Stimulated activated memory B cell treated with anti-CD40 and anti-IgM and Interleukin-4, amounts not matched to agents 10 μg/mL and 1 μg/mL and 100 μg/mL, for 72 hours (primary cell): Measurements from ENCODE around the gene SPSB4.
"Not testable (repeated sequence)": the region's sequence is repeated elsewhere in the genome, so short reads cannot be mapped to it uniquely, and the experiment has no call there.

Experiments used
- ATAC-seq: fragments of 150-1000 bp; cut with Tn5 transposase; 2 replicates; pipeline ENCODE4 v1.10.0; 2021
- H3K27ac Mint-ChIP-seq: one replicate; pipeline ENCODE4 v1.8.0; 2022; ENCODE audit warnings: mild to moderate bottlenecking, mixed read lengths
- H3K27me3 Mint-ChIP-seq: one replicate; pipeline ENCODE4 v1.8.0; 2022; ENCODE audit warnings: mixed read lengths
- H3K36me3 Mint-ChIP-seq: one replicate; pipeline ENCODE4 v1.8.0; 2022; ENCODE audit warnings: mixed read lengths
- H3K4me1 Mint-ChIP-seq: one replicate; pipeline ENCODE4 v1.8.0; 2022; ENCODE audit warnings: mixed read lengths
- H3K4me3 Mint-ChIP-seq: one replicate; pipeline ENCODE4 v1.8.0; 2022; ENCODE audit warnings: mild to moderate bottlenecking, moderate library complexity, mixed read lengths
- H3K9me3 Mint-ChIP-seq: one replicate; pipeline ENCODE4 v1.8.0; 2022; ENCODE audit warnings: mixed read lengths

SPSB4 gene

DNA sequence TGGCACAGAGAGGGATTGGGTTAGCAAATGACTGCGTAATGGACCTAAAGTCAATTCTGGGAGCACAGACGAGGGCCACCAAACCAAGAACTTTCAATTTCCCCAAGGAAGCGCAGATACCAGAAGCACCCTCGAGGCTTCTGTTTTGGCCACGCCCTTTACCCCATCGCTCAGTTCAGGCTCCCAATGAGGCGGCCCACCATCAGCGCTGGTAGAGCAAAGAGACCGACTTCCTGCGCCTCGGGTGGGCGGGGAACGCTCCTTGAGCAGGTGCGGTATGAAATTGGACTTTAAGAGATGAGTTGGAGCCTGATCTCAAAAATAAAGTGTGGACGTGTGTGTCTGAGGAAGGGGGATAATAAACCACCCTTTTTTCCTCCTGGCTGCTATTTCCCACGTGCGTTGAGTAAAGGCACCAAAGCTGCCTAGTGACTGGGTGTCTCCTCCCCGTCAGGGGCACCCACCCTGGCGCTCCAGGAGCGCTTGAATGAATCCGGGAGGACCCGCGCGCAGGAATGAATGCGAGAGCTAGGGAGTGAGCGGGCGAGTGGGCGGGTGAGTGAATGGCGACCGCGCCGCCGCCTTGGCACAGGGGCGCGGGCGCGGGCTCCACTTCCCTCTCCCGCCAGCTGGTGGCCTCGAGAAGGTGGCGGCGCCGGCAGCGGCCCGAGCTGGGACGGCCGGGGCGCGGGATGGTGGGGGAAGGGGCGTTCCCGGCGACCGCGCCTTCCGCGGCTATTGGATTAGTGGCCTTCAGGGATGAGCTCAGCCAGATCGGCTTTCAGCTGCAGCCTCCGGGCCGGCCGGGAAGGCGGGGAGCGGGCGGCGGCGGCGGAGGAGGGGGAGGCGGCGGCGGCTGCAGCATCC, at the start of gene SPSB4:
Gene SPSB4, plus strand, starts transcription at position 772 of the 867 bp plus-strand sequence. CDS start 14,758 bp downstream, outside the sequence.
- ATAC-seq = no peak
- peaks cover 18% of the 10 kb centered on the region for H3K4me1 Mint-ChIP-seq

DNA sequence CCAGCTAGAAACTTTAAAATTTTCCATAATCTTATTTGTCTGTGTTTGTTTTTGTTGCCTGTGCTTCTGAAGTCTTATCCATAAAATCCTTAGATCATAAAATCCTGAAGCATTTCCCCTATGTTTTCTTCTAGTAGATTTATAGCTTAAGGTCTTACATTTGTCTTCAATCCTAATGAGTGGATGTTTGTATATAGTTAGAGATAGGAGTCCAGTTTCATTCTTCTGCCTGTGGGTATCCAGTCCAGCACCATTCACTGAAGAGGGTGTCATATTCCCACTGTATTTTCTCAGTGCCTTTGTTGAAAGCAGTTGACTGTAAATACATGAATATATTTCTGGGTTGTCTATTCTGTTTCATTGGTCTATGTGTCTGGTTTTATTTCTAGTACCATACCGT, 44.8 kb upstream of the SPSB4 start:
- H3K27ac Mint-ChIP-seq = no peak overlapping the region
- ATAC-seq = no peak
- H3K36me3 Mint-ChIP-seq = no peaks in the 10 kb centered on the region
- H3K27me3 Mint-ChIP-seq = peaks cover 44% of the 10 kb centered on the region
- no peaks in the 10 kb centered on the region for H3K9me3 Mint-ChIP-seq
- H3K4me1 Mint-ChIP-seq = peaks cover 2% of the 10 kb centered on the region
- H3K4me3 Mint-ChIP-seq = no peak overlapping the region

More for the DNA sequence above, at the start of gene SPSB4:
- Mint-ChIP-seq H3K36me3 (no peaks in the 10 kb centered on the region), H3K27me3 (peaks cover 83% of the 10 kb centered on the region), H3K9me3 (no peaks in the 10 kb centered on the region), H3K27ac (no peak within 1 kb of the TSS), H3K4me3 (peak within 1 kb of the TSS; percentile 56)

DNA sequence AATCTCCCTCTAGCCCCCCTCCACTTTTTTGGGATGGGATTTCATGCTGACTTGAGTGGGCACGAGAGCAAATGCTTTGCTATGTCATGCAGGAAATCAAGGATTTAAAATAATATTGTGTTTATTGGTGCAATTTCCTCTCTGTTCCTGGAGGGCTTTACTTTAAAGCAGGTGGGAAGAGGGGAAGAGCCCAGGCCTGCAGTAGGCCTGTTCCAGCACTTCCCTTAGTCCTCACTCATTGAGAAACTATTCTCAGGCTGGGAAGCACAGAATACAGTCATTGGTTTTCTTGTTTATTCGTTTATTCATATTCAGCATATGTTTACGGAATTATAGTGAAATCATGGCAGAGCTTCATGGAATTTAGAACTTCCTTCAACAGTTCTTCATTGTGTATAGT, 41.7 kb upstream of the SPSB4 start:
- peaks cover 44% of the 10 kb centered on the region for H3K27me3 Mint-ChIP-seq
- H3K4me3 Mint-ChIP-seq = no peak overlapping the region
- no peaks in the 10 kb centered on the region for H3K9me3 Mint-ChIP-seq
- no peak for ATAC-seq
- no peaks in the 10 kb centered on the region for H3K36me3 Mint-ChIP-seq
- no peak overlapping the region for H3K27ac Mint-ChIP-seq
- peaks cover 7% of the 10 kb centered on the region for H3K4me1 Mint-ChIP-seq

DNA sequence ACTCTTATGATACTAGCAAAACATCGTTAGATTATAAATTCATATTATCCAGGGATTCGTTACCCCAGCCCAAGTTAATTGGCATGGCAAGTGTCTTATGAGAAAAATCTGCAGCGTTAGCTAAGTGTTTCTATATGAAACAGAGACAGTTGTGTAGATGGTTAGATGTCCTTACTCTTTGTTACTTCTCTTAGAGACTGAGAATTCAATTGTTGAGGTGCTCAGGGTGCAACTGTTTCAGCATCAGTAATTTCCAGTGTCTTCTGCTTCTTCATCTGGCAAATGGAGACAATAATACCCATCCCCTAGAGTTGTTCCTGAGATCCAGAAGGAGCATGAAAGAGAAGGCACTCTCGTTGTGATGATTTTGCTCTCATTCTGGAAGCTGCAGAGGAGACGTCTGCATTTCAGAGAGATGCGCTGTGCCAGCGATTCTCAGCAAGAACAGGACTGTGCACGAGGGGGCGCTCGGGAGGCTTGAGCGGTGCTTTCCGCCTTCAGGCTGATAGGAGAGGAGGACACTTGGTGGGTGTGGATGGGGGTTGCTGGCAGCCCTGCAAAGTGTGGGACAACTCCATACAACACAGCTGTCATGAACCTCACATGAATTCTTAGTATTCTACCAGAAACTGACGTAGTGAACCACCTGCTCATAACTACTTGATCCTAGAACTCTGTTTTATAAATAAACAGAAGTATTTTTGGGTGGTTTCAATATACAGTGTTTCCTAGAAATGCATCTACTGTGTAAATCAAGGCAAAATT, 39.7 kb upstream of the SPSB4 start:
- Mint-ChIP-seq H3K27me3 (peaks cover 45% of the 10 kb centered on the region), H3K27ac (no peak overlapping the region), H3K9me3 (no peaks in the 10 kb centered on the region), H3K4me1 (peaks cover 7% of the 10 kb centered on the region), H3K4me3 (no peak overlapping the region), H3K36me3 (no peaks in the 10 kb centered on the region)
- ATAC-seq = peak; percentile 67

DNA sequence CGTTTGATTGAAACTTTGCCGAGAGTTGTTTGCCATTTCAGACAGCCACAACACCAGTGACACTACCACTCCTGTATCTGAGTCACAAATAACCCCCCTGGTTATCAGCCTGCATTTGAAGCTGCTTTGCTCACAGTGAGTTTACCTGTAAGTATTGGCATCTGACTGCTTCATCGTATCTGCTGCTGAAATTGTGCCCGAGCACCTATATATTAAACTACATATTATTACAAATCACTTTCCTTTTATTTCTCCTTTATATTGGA, 39.2 kb upstream of the SPSB4 start:
- no peak for ATAC-seq
- H3K4me1 Mint-ChIP-seq = peaks cover 7% of the 10 kb centered on the region
- no peaks in the 10 kb centered on the region for H3K36me3 Mint-ChIP-seq
- no peak overlapping the region for H3K4me3 Mint-ChIP-seq
- H3K27me3 Mint-ChIP-seq = peaks cover 41% of the 10 kb centered on the region
- no peaks in the 10 kb centered on the region for H3K9me3 Mint-ChIP-seq
- no peak overlapping the region for H3K27ac Mint-ChIP-seq

DNA sequence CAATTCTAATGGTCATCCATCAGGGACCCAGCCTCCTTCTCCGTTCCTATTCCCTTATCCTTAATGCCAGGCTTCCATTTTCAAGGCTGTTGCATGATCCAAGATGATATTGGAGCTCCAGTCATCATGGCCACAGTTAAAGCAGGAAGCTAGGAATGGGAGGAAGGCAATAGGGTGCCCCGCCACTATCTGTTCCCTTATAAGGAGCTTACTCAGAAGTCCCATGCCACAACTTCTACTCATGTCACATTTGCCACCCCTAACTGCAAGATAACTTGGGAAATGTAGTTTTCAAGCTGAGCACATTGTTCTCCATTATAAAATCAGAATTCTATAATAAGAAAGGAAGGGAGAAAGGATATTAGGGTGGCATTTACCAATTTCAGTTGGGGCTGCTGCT, 38.6 kb upstream of the SPSB4 start:
- H3K27me3 Mint-ChIP-seq = peaks cover 36% of the 10 kb centered on the region

DNA sequence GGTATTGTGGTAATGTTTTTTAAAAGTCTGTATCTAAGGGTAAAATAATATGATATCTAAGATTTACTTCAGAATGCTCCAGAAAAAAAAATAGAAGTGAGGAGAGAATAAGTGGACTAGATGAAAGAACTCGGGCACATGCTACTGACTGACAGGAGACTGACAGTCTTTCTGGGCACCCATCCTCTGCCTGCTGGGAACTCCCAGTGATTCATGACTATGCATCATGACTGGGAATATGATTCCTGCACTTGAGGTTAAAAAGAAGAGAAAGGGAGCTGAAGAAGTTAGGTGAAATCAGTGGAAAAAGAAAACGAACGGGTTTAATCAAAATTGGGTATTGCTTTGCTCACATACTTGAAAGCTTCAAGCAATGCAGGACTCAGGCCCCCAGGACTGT, 35.7 kb upstream of the SPSB4 start:
- peaks cover 4% of the 10 kb centered on the region for H3K9me3 Mint-ChIP-seq

More for the DNA sequence above, 38.6 kb upstream of the SPSB4 start:
- Mint-ChIP-seq H3K36me3 (no peaks in the 10 kb centered on the region), H3K9me3 (no peaks in the 10 kb centered on the region), H3K4me1 (peaks cover 8% of the 10 kb centered on the region), H3K27ac (no peak overlapping the region), H3K4me3 (no peak overlapping the region)
- ATAC-seq = no peak

DNA sequence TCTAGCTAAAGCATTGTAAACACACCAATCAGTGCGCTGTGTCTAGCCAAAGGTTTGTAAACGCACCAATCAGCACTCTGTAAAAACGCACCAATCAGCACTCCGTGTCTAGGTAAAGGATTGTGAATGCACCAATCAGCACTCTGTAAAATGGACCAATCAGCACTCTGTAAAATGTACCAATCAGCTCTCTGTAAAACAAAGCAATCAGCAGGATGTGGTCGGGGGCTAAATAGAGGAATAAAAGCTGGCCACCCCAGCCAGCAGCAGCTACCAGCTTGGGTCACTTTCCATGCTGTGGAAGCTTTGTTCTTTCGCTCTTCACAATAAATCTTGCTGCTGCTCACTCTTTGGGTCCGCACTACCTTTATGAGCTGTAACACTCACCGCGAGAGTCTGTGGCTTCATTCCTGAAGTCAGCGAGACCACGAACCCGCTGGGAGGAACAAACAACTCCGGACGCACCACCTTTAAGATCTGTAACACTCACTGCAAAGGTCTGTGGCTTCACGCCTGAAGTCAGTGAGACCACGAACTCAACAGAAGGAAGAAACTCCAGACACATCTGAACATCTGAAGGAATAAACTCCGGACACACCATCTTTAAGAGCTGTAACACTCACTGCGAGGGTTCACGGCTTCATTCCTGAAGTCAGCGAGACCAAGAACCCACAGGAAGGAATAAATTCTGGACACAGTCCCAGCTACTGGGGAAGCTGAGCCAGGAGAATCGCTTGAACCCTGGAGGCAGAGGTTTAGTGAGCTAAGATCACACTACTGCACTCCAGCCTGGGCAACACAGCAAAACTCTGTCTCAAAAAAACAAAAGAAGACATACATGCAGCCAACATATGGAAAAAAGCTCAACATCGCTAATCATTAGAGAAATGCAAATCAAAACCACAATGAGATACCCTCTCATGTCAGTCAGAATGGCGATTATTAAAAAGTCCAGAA, 33.5 kb upstream of the SPSB4 start:
- not testable (repeated sequence) for H3K9me3 Mint-ChIP-seq, H3K27ac Mint-ChIP-seq, ATAC-seq, H3K4me3 Mint-ChIP-seq, H3K27me3 Mint-ChIP-seq, H3K36me3 Mint-ChIP-seq, H3K4me1 Mint-ChIP-seq

More for the DNA sequence above, 35.7 kb upstream of the SPSB4 start:
- no peak for ATAC-seq
- H3K36me3 Mint-ChIP-seq = no peaks in the 10 kb centered on the region
- peaks cover 13% of the 10 kb centered on the region for H3K4me1 Mint-ChIP-seq
- no peak overlapping the region for H3K27ac Mint-ChIP-seq
- peaks cover 10% of the 10 kb centered on the region for H3K27me3 Mint-ChIP-seq
- no peak overlapping the region for H3K4me3 Mint-ChIP-seq

DNA sequence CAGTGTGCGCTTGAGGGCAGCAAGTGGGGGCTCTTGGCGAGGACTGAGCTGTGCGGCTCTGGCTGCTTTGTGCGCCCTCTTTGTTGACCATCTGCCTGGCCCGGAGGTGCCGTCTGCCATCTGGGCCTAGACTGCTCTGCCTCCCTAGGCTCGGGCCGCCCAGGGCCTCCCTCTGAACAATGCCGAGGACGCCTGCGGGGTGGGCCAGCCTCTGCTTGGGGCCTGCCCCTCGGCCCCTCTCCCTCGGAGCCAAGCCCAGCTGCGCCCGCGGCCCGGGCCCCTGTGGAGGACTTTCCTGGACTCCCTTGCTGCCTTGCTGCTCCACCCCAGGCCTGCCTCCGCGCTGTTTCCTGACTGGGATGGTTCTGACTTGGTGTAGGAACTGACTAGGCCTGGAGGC, 31.9 kb upstream of the SPSB4 start:
- Mint-ChIP-seq H3K4me1 (peaks cover 6% of the 10 kb centered on the region), H3K9me3 (peaks cover 4% of the 10 kb centered on the region), H3K27ac (no peak overlapping the region), H3K4me3 (no peak overlapping the region), H3K36me3 (no peaks in the 10 kb centered on the region), H3K27me3 (peaks cover 8% of the 10 kb centered on the region)
- peak; percentile 52 for ATAC-seq

DNA sequence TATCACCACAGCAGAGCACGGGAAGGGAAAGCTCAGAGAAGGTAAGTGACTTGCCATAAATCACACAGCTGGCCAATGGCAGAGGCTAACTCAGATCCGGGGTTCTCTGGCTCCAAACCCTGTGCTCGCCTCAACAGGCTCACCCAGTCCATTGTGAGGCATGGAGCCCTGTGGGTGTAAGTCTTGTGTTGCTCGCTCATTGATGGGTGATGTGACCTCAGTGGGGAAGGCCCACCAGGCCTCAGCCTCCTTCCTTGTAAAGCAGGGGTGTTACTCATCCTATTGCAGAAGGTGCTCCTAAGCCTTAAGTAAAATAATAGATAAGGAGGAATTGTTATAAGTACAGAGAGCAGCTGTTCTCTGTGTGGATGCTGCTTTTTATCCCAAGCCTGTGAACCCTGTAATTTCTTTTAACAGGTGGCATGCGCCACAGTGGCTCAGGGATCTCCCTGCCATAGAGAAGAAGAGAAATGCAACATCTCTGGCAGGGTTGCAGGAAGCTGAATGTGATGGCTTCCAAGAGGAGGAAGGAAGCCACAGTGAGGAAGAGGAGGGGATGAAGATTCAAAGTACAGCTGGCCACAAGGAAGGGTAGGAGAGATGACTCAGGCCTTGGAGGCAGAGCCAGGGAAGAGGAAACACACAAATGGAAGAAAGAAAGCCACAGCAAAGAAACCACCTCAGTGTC, 30.9 kb upstream of the SPSB4 start:
- ATAC-seq = no peak

DNA sequence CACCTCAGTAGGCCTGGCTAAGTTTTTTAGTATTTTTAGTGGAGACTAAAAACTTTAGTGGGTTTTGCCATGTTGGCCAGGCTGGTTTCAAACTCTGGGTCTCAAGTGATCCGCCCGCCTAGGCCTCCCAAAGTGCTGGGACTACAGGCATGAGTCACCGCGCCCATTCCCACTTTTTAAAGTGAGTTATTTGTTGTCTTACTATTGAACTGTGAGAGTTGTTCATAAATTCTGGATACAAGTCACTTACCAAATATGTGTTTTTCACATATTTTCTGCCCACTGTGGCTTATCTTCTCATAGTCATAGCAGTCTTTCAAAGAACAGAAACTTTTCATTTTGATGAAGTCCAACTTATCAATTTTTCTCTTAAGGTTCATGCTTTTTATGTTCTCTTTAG, 29.9 kb upstream of the SPSB4 start:
- no peak overlapping the region for H3K27ac Mint-ChIP-seq
- H3K4me1 Mint-ChIP-seq = peaks cover 6% of the 10 kb centered on the region
- H3K9me3 Mint-ChIP-seq = peaks cover 4% of the 10 kb centered on the region
- peaks cover 7% of the 10 kb centered on the region for H3K27me3 Mint-ChIP-seq
- H3K36me3 Mint-ChIP-seq = no peaks in the 10 kb centered on the region
- H3K4me3 Mint-ChIP-seq = no peak overlapping the region
- ATAC-seq = no peak

More for the DNA sequence above, 30.9 kb upstream of the SPSB4 start:
- Mint-ChIP-seq H3K9me3 (peaks cover 4% of the 10 kb centered on the region), H3K4me1 (peaks cover 6% of the 10 kb centered on the region), H3K27me3 (peaks cover 8% of the 10 kb centered on the region), H3K4me3 (no peak overlapping the region), H3K27ac (no peak overlapping the region), H3K36me3 (no peaks in the 10 kb centered on the region)

DNA sequence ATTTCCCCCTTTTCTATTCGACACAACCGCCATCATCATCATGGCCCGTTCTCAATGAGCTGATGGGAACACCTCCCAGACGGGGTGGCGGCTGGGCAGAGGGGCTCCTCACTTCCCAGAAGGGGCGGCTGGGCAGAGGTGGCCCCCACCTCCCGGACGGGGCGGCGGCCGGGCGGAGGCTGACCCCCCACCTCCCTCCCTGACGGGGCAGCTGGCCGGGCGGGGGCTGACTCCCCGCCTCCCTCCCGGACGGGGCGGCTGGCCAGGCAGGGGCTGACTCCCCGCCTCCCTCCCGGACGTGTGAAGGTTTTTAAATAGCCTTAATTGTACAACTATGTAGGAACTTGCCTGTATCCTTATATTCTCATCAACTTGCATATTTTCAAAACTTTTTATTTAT, 20.9 kb upstream of the SPSB4 start:
- H3K4me1 Mint-ChIP-seq = no peaks in the 10 kb centered on the region
- H3K27me3 Mint-ChIP-seq = peaks cover 19% of the 10 kb centered on the region
- no peak overlapping the region for H3K27ac Mint-ChIP-seq
- peaks cover 3% of the 10 kb centered on the region for H3K9me3 Mint-ChIP-seq
- no peaks in the 10 kb centered on the region for H3K36me3 Mint-ChIP-seq
- no peak for ATAC-seq
- H3K4me3 Mint-ChIP-seq = no peak overlapping the region

DNA sequence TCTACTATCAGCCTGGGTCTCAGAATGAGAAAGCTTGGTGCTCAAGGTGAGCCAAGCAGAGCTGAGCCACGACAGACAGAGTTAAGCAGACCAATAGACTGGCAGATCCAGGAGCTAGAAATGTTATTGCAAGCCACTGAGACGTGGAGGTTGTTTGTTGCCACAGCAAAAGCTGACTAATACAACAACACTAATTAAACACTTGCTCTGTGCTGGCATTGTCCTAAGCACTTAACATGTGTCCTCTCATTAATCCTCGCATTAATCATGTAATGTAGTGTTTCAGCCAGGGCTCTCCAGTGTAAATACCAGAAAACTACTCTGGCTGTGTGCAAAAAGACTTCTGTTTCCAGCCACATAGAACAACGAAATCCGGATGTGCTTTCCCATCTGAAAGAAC, 11.6 kb upstream of the SPSB4 start:
- Mint-ChIP-seq H3K4me3 (no peak overlapping the region), H3K4me1 (no peaks in the 10 kb centered on the region), H3K27me3 (peaks cover 21% of the 10 kb centered on the region), H3K9me3 (no peaks in the 10 kb centered on the region), H3K36me3 (no peaks in the 10 kb centered on the region), H3K27ac (no peak overlapping the region)
- no peak for ATAC-seq

DNA sequence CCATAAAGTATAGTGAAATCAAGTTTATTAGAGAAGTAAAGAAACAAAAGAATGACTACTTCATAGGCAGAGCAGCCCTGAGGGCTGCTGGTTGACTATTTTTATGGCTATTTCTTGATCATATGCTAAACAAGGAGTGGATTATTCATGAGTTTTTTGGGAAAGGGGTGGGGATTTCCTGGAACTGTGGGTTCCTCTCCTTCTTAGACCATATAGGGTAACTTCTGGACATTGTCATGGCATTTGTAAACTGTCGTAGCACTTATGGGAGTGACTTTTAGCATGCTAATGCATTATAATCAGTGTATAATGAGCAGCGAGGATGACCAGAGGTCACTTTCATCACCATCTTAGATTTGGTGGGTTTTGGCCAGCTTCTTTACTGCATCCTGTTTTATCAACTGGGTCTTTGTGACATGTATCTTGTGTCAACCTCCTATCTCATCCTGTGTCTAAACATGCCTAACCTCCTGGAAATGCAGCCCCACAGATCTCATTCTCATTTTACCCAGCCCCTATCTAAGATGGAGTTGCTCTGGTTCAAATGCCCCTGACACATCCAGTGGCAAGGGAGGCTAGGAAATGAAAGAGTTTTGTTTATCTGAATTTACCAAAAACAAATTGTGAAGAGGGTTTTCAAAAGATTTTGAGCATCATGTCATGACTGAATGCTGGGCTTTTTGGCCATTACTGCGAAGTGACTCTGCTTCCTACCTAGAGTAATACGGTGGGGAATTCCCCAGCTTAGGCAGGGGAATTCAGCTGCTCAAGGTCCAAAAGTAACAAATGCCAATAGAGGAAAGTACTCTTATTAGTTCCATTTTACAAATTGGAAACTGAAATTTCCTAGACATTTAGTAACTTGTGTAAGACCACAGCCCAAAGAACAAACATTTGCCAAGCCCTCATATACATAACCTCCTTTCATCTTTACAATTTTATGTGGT, 6.2 kb upstream of the SPSB4 start:
- ATAC-seq = peak; percentile 51
- no peaks in the 10 kb centered on the region for H3K9me3 Mint-ChIP-seq
- peaks cover 3% of the 10 kb centered on the region for H3K4me1 Mint-ChIP-seq
- H3K4me3 Mint-ChIP-seq = no peak overlapping the region
- no peak overlapping the region for H3K27ac Mint-ChIP-seq
- no peaks in the 10 kb centered on the region for H3K36me3 Mint-ChIP-seq
- H3K27me3 Mint-ChIP-seq = peaks cover 37% of the 10 kb centered on the region
